MM.1S (cell line): ENCODE measurements around the gene ADORA2B.

Experiments
- DNase-seq: peaks from one replicate; pipeline ENCODE4 v3.0.0-alpha.2; 2015
- H2AFZ ChIP-seq: fragments of 300-600 bp; sonication (generic); 2 replicates; pipeline ENCODE4 v1.6.0; 2016; ENCODE audit warnings: antibody characterized with exemption, low read length
- H3F3A ChIP-seq: fragments of 300-600 bp; sonication (generic); 2 replicates; pipeline ENCODE4 v1.6.1; 2016; ENCODE audit warnings: mild to moderate bottlenecking, antibody characterized with exemption, low read length, moderate library complexity, mixed read lengths; ENCODE audit not compliant: insufficient read depth
- H3K27ac ChIP-seq: fragments of 300-600 bp; sonication (generic); 2 replicates; pipeline ENCODE4 v1.5.1; 2016; ENCODE audit warnings: mild to moderate bottlenecking, low read length
- H3K27me3 ChIP-seq: fragments of 300-600 bp; sonication (generic); replicated peaks from 2 replicates; pipeline ENCODE4 v1.6.0; 2016; ENCODE audit warnings: low read length; ENCODE audit not compliant: insufficient read depth
- H3K36me3 ChIP-seq: fragments of 300-600 bp; sonication (generic); replicated peaks from 2 replicates; pipeline ENCODE4 v1.6.1; 2016; ENCODE audit warnings: mild to moderate bottlenecking, low read length, mixed read lengths; ENCODE audit not compliant: insufficient read depth
- H3K4me1 ChIP-seq: fragments of 300-600 bp; sonication (generic); 2 replicates; pipeline ENCODE4 v1.6.1; 2016; ENCODE audit warnings: low read length, mixed read lengths
- H3K4me2 ChIP-seq: fragments of 300-600 bp; sonication (generic); 2 replicates; pipeline ENCODE4 v1.6.0; 2016; ENCODE audit warnings: low read depth, low read length
- H3K4me3 ChIP-seq: fragments of 300-600 bp; sonication (generic); 2 replicates; pipeline ENCODE4 v1.5.1; 2016; ENCODE audit warnings: low read length, mixed read lengths
- H3K79me2 ChIP-seq: fragments of 300-600 bp; sonication (generic); 2 replicates; pipeline ENCODE4 v1.6.1; 2016; ENCODE audit warnings: mixed run types, low read length, mixed read lengths
- H3K9ac ChIP-seq: fragments of 300-600 bp; sonication (generic); 2 replicates; pipeline ENCODE4 v1.6.1; 2016; ENCODE audit warnings: low read length, mixed read lengths
- H3K9me2 ChIP-seq: fragments of 300-600 bp; sonication (generic); replicated peaks from 2 replicates; pipeline ENCODE4 v1.6.1; 2016; ENCODE audit warnings: mild to moderate bottlenecking, low read length, mixed read lengths; ENCODE audit not compliant: insufficient read depth
- H3K9me3 ChIP-seq: fragments of 300-600 bp; sonication (generic); replicated peaks from 2 replicates; pipeline ENCODE4 v1.6.1; 2016; ENCODE audit warnings: mild to moderate bottlenecking, low read length, mixed read lengths; ENCODE audit not compliant: insufficient read depth
- H4K20me1 ChIP-seq: fragments of 300-600 bp; sonication (generic); 2 replicates; pipeline ENCODE4 v1.6.1; 2016; ENCODE audit warnings: mild to moderate bottlenecking, low read length, moderate library complexity, mixed read lengths; ENCODE audit not compliant: insufficient read depth
- EZH2 ChIP-seq: fragments of 300-600 bp; sonication (generic); optimal IDR thresholded peaks from 2 replicates; pipeline ENCODE3; 2017; ENCODE audit warnings: low read depth, mild to moderate bottlenecking, antibody characterized with exemption, low read length, mixed read lengths
- EZH2phosphoT487 ChIP-seq: fragments of 300-600 bp; sonication (generic); IDR thresholded peaks from 2 replicates; pipeline ENCODE4 v1.6.1; 2018; ENCODE audit warnings: antibody characterized with exemption, low read length
- TF ChIP-seq, protein P1 (sequence below): fragments of 300-600 bp; sonication (generic); IDR thresholded peaks from 2 replicates; pipeline ENCODE4 v1.5.1; 2016; ENCODE audit warnings: antibody characterized with exemption, low read length, mixed read lengths

Gene ADORA2B

GRCh38 chr17:15967706-15968399 is 22.9 kb downstream of the ADORA2B start:
- Histone ChIP-seq H3K27me3 (no peaks in the 10 kb centered on the region), H3F3A (no peaks in the 10 kb centered on the region), H3K4me2 (no peak overlapping the region), H4K20me1 (no peaks in the 10 kb centered on the region), H3K4me3 (no peak overlapping the region), H3K9ac (no peak overlapping the region), H3K27ac (no peak overlapping the region), H3K4me1 (no peaks in the 10 kb centered on the region), H3K9me2 (no peaks in the 10 kb centered on the region), H2AFZ (no peak overlapping the region), H3K36me3 (no peaks in the 10 kb centered on the region), H3K79me2 (no peaks in the 10 kb centered on the region), H3K9me3 (no peaks in the 10 kb centered on the region)
- TF ChIP-seq EZH2 = no peak
- no peak for DNase-seq

DNA sequence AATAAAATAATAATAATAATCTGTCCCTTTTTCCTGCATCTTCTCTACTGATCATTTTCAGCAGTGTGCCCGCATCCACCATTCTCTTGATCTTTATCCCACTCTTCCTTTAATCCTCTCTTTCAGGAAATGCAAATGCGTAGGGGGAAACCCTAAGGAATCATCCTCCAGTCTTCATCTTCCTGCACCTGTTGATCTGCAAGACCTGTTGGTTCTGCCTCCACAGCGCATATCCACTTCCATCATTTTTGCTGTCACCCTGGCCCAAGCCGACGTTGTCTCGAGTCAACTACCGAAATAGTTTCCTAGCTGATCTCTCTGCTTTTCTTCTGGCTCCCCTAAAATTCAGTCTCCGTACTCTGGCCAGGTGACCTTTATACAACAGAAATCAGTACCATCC is 24.5 kb downstream of the ADORA2B start:
- no peak for TF ChIP-seq EZH2phosphoT487
- TF ChIP-seq EZH2 = no peak
- TF ChIP-seq, protein P1, sequence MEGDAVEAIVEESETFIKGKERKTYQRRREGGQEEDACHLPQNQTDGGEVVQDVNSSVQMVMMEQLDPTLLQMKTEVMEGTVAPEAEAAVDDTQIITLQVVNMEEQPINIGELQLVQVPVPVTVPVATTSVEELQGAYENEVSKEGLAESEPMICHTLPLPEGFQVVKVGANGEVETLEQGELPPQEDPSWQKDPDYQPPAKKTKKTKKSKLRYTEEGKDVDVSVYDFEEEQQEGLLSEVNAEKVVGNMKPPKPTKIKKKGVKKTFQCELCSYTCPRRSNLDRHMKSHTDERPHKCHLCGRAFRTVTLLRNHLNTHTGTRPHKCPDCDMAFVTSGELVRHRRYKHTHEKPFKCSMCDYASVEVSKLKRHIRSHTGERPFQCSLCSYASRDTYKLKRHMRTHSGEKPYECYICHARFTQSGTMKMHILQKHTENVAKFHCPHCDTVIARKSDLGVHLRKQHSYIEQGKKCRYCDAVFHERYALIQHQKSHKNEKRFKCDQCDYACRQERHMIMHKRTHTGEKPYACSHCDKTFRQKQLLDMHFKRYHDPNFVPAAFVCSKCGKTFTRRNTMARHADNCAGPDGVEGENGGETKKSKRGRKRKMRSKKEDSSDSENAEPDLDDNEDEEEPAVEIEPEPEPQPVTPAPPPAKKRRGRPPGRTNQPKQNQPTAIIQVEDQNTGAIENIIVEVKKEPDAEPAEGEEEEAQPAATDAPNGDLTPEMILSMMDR = no peak
- H2AFZ ChIP-seq = no peak overlapping the region
- H3K9me3 ChIP-seq = no peaks in the 10 kb centered on the region
- no peaks in the 10 kb centered on the region for H3F3A ChIP-seq
- no peak overlapping the region for H3K9ac ChIP-seq
- no peaks in the 10 kb centered on the region for H3K27me3 ChIP-seq
- no peaks in the 10 kb centered on the region for H3K4me1 ChIP-seq
- H3K36me3 ChIP-seq = no peaks in the 10 kb centered on the region
- H3K79me2 ChIP-seq = no peaks in the 10 kb centered on the region
- no peak overlapping the region for H3K27ac ChIP-seq
- H3K4me3 ChIP-seq = no peak overlapping the region
- no peaks in the 10 kb centered on the region for H4K20me1 ChIP-seq
- no peak overlapping the region for H3K4me2 ChIP-seq
- no peaks in the 10 kb centered on the region for H3K9me2 ChIP-seq
- DNase-seq = no peak

- Histone ChIP-seq H3F3A (no peaks in the 10 kb centered on the region), H4K20me1 (no peaks in the 10 kb centered on the region), H3K9ac (no peak overlapping the region), H3K9me2 (no peaks in the 10 kb centered on the region), H3K4me1 (no peaks in the 10 kb centered on the region), H3K27me3 (no peaks in the 10 kb centered on the region), H3K36me3 (no peaks in the 10 kb centered on the region), H3K27ac (no peak overlapping the region), H3K4me2 (no peak overlapping the region), H3K4me3 (no peak overlapping the region), H3K79me2 (no peaks in the 10 kb centered on the region), H3K9me3 (no peaks in the 10 kb centered on the region), H2AFZ (no peak overlapping the region)
- no peak for DNase-seq
- TF ChIP-seq, protein P1 = no peak
- TF ChIP-seq EZH2phosphoT487 (no peak), EZH2 (no peak)
Measured at GRCh38 chr17:15970500-15970899, 25.6 kb downstream of the ADORA2B start.

GRCh38 chr17:15971098-15971678 is 26.3 kb downstream of the ADORA2B start:
- no peak for DNase-seq
- no peak overlapping the region for H2AFZ ChIP-seq
- H3K4me1 ChIP-seq = no peaks in the 10 kb centered on the region
- H3K36me3 ChIP-seq = no peaks in the 10 kb centered on the region
- H3K79me2 ChIP-seq = no peaks in the 10 kb centered on the region
- H3K27me3 ChIP-seq = no peaks in the 10 kb centered on the region
- H3K9me2 ChIP-seq = no peaks in the 10 kb centered on the region
- TF ChIP-seq, protein P1 = no peak
- TF ChIP-seq EZH2phosphoT487 (no peak), EZH2 (no peak)
- no peaks in the 10 kb centered on the region for H4K20me1 ChIP-seq
- no peak overlapping the region for H3K27ac ChIP-seq
- no peak overlapping the region for H3K4me3 ChIP-seq
- no peaks in the 10 kb centered on the region for H3F3A ChIP-seq
- no peak overlapping the region for H3K9ac ChIP-seq
- no peak overlapping the region for H3K4me2 ChIP-seq
- no peaks in the 10 kb centered on the region for H3K9me3 ChIP-seq
